GM10847 (cell line): ENCODE data around the gene MAGI2.

Source experiments
- POLR2A ChIP-seq: IDR thresholded peaks from 2 replicates; pipeline ENCODE4 v1.6.1; 2011; ENCODE audit not compliant: insufficient read length; ENCODE audit errors: extremely low read depth

Gene MAGI2

DNA sequence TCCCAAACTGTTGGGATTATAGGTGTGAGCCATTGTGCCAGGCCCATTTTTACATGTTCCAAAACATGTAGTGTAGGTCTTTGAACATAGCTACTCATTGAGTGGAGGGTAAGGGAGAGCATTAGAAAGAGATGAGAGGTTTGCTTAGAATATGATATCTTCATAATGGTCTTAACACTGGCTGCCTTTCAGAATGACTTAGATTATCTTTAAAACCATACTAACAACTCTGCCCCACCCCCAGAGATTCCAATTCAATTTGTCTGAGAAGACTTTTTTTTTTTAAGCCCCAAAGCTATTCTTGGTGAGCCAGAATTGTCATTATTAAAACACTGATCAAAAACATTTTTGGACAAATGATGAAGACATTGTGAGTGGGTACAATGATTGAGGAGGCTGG lies 1486.0 kb downstream of the MAGI2 start:
- no peak for TF ChIP-seq POLR2A
